Sigmoid colon (tissue), 4 donors: ENCODE results near the gene CCR7.

Experiments used
- CTCF ChIP-seq, 4 experiments: fragments of 450-650 bp in 3 of 4; fragments of 200-600 bp in 1 of 4; IDR thresholded peaks; one replicate each; pipeline ENCODE4 v1.5.1; 2016 to 2019; ENCODE audit warnings: antibody characterized with exemption in 4 of 4, mild to moderate bottlenecking in 3 of 4, moderate library complexity in 2 of 4
- POLR2AphosphoS5 ChIP-seq, 4 donors: sonication (generic); formaldehyde crosslinking; IDR thresholded peaks; one replicate each; pipeline ENCODE4 v1.6.1; 2017; ENCODE audit warnings: antibody characterized with exemption in 4 of 4

DNA sequence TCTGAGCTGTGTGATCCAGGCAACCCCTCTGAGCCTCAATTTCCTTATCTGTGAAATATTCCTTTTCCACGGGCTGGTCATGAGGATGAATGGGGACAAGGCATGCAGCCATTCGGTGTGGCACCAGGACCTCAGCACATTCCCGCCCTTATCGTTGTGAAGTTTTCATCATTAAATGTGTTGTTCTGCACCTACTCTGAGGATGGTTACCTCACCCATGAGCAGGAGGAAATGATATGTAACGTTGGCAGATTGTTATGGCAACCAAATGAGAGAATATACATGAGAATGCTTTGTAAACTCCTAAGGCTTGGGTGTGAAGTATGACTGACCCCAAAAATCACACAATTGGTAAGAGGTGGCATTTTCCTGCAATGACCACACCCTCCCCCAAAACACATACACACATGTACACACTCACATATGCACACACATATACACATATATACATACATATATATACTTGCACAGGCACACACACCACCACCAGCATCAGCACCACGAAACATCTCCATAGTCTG is 42.8 kb upstream of the CCR7 start:
- TF ChIP-seq CTCF (IDR thresholded peaks at IDR 0.05) (no peak), POLR2AphosphoS5 (IDR thresholded peaks at IDR 0.05) (no peak)
